ENCODE results near the gene TCF25. TPM values are rescaled to one million over a fixed set of nuclear protein-coding genes. Genes with fewer than 3 reads are reported as not detected.

Gene TCF25
- total RNA-seq, 1 experiment from 2014 or later = 155 TPM

GRCh38 chr16:89907055-89907814 lies 33.8 kb downstream of the TCF25 start:
- Mint-ChIP-seq H3K36me3 (peaks cover 27% of the 10 kb centered on the region), H3K27ac (no peak overlapping the region), H3K4me1 (no peaks in the 10 kb centered on the region)

GRCh38 chr16:89908236-89908635 lies 34.8 kb downstream of the TCF25 start:
- Mint-ChIP-seq H3K4me3 (no peak overlapping the region), H3K27ac (no peak overlapping the region), H3K4me1 (no peaks in the 10 kb centered on the region), H3K36me3 (peaks cover 27% of the 10 kb centered on the region), H3K9me3 (0 out of 2 replicates have a peak, but pooled peaks cover 8% of the 10 kb centered on the region), H3K27me3 (ENCODE audit: low read depth) (no peaks in the 10 kb centered on the region)
- DNase-seq (ENCODE audit: low spot score) = no peak
- TF ChIP-seq, protein P1, sequence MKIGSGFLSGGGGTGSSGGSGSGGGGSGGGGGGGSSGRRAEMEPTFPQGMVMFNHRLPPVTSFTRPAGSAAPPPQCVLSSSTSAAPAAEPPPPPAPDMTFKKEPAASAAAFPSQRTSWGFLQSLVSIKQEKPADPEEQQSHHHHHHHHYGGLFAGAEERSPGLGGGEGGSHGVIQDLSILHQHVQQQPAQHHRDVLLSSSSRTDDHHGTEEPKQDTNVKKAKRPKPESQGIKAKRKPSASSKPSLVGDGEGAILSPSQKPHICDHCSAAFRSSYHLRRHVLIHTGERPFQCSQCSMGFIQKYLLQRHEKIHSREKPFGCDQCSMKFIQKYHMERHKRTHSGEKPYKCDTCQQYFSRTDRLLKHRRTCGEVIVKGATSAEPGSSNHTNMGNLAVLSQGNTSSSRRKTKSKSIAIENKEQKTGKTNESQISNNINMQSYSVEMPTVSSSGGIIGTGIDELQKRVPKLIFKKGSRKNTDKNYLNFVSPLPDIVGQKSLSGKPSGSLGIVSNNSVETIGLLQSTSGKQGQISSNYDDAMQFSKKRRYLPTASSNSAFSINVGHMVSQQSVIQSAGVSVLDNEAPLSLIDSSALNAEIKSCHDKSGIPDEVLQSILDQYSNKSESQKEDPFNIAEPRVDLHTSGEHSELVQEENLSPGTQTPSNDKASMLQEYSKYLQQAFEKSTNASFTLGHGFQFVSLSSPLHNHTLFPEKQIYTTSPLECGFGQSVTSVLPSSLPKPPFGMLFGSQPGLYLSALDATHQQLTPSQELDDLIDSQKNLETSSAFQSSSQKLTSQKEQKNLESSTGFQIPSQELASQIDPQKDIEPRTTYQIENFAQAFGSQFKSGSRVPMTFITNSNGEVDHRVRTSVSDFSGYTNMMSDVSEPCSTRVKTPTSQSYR (CRISPR knock-in tag; IDR thresholded peaks at IDR 0.05) = no peak
- no peak for TF ChIP-seq E2F4 (CRISPR knock-in tag; IDR thresholded peaks at IDR 0.05; ENCODE audit: borderline replicate concordance, low read depth)
- TF ChIP-seq FOXP4 (CRISPR knock-in tag; IDR thresholded peaks at IDR 0.05) = no peak
- TF ChIP-seq IRF2 (CRISPR knock-in tag; IDR thresholded peaks at IDR 0.05; ENCODE audit: borderline replicate concordance, low read depth) = no peak
- no peak for TF ChIP-seq ZBTB21 (CRISPR knock-in tag; IDR thresholded peaks at IDR 0.05; ENCODE audit: borderline replicate concordance)
- no peak for TF ChIP-seq NFYB (CRISPR knock-in tag; conservative IDR thresholded peaks at IDR 0.05; ENCODE audit: low read depth)
- TF ChIP-seq SOX15 (CRISPR knock-in tag; IDR thresholded peaks at IDR 0.05) = no peak
- TF ChIP-seq NFATC4 (CRISPR knock-in tag; IDR thresholded peaks at IDR 0.05) = no peak
- CTCF ChIA-PET = interaction anchor here (0.6 to 3.2 kb wide), 6 partner anchors 10 to 202 kb away, joined by 3 to 13 read pairs (median 4); partner anchors contain the start of gene MC1R
- ATAC-seq = no peak
- POLR2A ChIA-PET = interaction anchor here (1.1 kb wide), 1 partner anchor 11 kb away, joined by 5 read pairs; the partner anchor contains the start of gene MC1R

More at GRCh38 chr16:89907055-89907814, 33.8 kb downstream of the TCF25 start:
- ATAC-seq (no peak), DNase-seq (ENCODE audit: low spot score) (no peak)
- CTCF ChIA-PET = interaction anchor here (0.6 to 3.2 kb wide), 5 partner anchors 11 to 201 kb away, joined by 4 to 13 read pairs (median 5); partner anchors contain the start of gene MC1R
- Mint-ChIP-seq H3K27me3 (ENCODE audit: low read depth) (no peaks in the 10 kb centered on the region), H3K4me3 (no peak overlapping the region), H3K9me3 (0 out of 2 replicates have a peak, but pooled peaks cover 8% of the 10 kb centered on the region)
- TF ChIP-seq MYBL2 (CRISPR knock-in tag; IDR thresholded peaks at IDR 0.05) (no peak), JUN (CRISPR knock-in tag; IDR thresholded peaks at IDR 0.05) (no peak), ZNF138 (CRISPR knock-in tag; conservative IDR thresholded peaks at IDR 0.05) (no peak), GABPB1 (CRISPR knock-in tag; IDR thresholded peaks at IDR 0.05) (no peak), CREB1 (CRISPR knock-in tag; IDR thresholded peaks at IDR 0.05) (no peak), PRRX2 (CRISPR knock-in tag; IDR thresholded peaks at IDR 0.05) (no peak), IRF2 (CRISPR knock-in tag; IDR thresholded peaks at IDR 0.05; ENCODE audit: borderline replicate concordance, low read depth) (no peak)
- TF ChIP-seq, protein P2, sequence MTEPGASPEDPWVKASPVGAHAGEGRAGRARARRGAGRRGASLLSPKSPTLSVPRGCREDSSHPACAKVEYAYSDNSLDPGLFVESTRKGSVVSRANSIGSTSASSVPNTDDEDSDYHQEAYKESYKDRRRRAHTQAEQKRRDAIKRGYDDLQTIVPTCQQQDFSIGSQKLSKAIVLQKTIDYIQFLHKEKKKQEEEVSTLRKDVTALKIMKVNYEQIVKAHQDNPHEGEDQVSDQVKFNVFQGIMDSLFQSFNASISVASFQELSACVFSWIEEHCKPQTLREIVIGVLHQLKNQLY (CRISPR knock-in tag; IDR thresholded peaks at IDR 0.05) = no peak
- POLR2A ChIA-PET = no interaction called here
